ENCODE data around the gene TXLNB. TPM values are rescaled to one million over a fixed set of nuclear protein-coding genes. Genes with fewer than 3 reads are reported as not detected.

Gene TXLNB
- under 0.01 and 0.28 TPM in 2 replicates for total RNA-seq

GRCh38 chr6:139291813-139292619 lies at the start of gene TXLNB:
TSS of gene TXLNB (minus strand) at chr6:139291998. CDS start at chr6:139288899, 3,099 bp downstream.

Other genes starting within 250 kb of the TXLNB start
- gene HECA, start 156.9 kb downstream of the TXLNB start, total RNA-seq = 16.3 and 27.3 TPM in 2 replicates
- 54.6 and 113 TPM in 2 replicates for gene CITED2, start 82.7 kb upstream of the TXLNB start, total RNA-seq

Data from regular cardiac myocyte (primary cell).